Astrocyte (in vitro differentiated cells and primary cell): Measurements from ENCODE around the gene FLACC1.

Experiments used
- EZH2 ChIP-seq: IDR thresholded peaks from 2 replicates; pipeline ENCODE4 v1.6.1; 2012; ENCODE audit warnings: mild to moderate bottlenecking, low read length, inconsistent platforms; ENCODE audit not compliant: insufficient read depth
- TF ChIP-seq, protein P1 (sequence below): IDR thresholded peaks from 2 replicates; pipeline ENCODE4 v1.5.1; 2011; ENCODE audit warnings: low read depth, mild to moderate bottlenecking, inconsistent platforms, low read length, moderate library complexity; ENCODE audit not compliant: insufficient read depth

DNA sequence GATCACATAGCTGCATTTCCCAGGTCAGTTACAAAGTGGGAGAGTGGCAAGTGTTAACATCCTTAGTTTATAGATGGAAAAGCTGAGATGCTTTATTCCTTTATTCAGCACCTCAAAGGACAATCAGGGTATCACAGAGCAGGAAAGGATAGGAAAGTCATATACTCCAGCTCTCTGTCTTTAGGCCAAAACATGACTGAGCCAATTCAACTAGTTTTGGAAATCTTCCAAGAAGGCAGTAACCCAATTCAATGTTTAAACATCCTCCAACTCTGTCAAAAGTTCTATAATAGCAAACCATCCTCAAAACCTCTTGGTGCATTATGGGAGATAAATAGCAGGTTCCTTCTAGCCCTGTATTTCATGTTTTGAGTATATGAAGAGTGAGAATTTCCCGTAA is 71.6 kb downstream of the FLACC1 start:
- TF ChIP-seq, protein P1, sequence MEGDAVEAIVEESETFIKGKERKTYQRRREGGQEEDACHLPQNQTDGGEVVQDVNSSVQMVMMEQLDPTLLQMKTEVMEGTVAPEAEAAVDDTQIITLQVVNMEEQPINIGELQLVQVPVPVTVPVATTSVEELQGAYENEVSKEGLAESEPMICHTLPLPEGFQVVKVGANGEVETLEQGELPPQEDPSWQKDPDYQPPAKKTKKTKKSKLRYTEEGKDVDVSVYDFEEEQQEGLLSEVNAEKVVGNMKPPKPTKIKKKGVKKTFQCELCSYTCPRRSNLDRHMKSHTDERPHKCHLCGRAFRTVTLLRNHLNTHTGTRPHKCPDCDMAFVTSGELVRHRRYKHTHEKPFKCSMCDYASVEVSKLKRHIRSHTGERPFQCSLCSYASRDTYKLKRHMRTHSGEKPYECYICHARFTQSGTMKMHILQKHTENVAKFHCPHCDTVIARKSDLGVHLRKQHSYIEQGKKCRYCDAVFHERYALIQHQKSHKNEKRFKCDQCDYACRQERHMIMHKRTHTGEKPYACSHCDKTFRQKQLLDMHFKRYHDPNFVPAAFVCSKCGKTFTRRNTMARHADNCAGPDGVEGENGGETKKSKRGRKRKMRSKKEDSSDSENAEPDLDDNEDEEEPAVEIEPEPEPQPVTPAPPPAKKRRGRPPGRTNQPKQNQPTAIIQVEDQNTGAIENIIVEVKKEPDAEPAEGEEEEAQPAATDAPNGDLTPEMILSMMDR, result no peak
- no peak for TF ChIP-seq EZH2
